Astrocyte of the cerebellum (primary cell): ENCODE results near the gene IL17RD.

Experiments
- DNase-seq: peaks from one replicate; pipeline ENCODE4 v3.0.0-alpha.2; 2011; ENCODE audit warnings: low read depth
- H3K4me3 ChIP-seq: 2 replicates; pipeline ENCODE4 v1.5.1; 2011; ENCODE audit warnings: mild to moderate bottlenecking, low read depth, low read length, moderate library complexity
- in situ Hi-C: cut with HindIII; loops from 2 replicates; pipeline ENCODE4 v1.10.0; 2017; ENCODE audit warnings: low sequenced_read_pairs
- TF ChIP-seq, protein P1 (sequence below): IDR thresholded peaks from 2 replicates; pipeline ENCODE4 v1.5.1; 2012; ENCODE audit warnings: low read length, low read depth, moderate library complexity, mild to moderate bottlenecking; ENCODE audit errors: missing control alignments

The IL17RD gene

DNA sequence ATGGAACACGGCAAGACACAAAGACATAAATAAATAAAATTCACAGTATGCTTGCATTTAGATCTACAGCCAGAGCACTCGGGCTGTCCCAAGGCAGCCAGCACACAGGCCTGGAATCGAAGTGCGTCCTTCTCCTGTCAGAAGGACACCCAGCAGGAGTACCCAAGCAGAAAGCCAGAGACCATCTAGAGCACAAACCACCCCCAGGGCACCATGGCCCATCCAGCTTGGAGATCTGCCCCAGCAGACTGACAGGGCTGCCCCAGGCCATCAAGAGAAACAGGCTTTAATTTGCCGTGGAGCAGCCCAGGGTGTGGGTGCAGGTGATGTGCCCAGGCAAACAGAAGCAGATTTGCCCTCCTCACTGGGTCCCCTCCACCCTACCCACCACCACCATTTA lies 112.5 kb downstream of the IL17RD start:
- TF ChIP-seq, protein P1, sequence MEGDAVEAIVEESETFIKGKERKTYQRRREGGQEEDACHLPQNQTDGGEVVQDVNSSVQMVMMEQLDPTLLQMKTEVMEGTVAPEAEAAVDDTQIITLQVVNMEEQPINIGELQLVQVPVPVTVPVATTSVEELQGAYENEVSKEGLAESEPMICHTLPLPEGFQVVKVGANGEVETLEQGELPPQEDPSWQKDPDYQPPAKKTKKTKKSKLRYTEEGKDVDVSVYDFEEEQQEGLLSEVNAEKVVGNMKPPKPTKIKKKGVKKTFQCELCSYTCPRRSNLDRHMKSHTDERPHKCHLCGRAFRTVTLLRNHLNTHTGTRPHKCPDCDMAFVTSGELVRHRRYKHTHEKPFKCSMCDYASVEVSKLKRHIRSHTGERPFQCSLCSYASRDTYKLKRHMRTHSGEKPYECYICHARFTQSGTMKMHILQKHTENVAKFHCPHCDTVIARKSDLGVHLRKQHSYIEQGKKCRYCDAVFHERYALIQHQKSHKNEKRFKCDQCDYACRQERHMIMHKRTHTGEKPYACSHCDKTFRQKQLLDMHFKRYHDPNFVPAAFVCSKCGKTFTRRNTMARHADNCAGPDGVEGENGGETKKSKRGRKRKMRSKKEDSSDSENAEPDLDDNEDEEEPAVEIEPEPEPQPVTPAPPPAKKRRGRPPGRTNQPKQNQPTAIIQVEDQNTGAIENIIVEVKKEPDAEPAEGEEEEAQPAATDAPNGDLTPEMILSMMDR, result no peak
- no peak overlapping the region for H3K4me3 ChIP-seq
- no peak for DNase-seq
- in situ Hi-C loops, result no loop called here

DNA sequence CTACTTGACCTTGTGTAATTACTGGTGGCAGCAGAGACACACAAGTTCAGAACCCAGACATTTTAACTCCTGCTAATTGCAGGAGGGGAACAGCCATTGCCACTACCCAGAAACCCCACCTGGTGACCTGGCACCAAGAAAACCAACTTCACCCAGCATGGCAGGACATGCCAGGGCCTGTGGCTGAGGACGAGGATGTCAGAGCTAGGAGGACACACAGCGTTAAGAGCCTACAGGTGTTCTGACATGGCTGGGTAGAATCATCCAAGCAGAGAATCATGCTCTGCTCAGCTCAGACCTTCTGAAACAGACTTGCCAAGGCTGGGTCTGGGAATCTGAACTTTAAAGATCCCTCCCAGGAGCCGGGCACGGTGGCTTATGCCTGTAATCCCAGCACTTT lies 116.4 kb downstream of the IL17RD start:
- TF ChIP-seq, protein P1, result no peak
- in situ Hi-C loops, result no loop called here
- DNase-seq, result no peak
- no peak overlapping the region for H3K4me3 ChIP-seq

DNA sequence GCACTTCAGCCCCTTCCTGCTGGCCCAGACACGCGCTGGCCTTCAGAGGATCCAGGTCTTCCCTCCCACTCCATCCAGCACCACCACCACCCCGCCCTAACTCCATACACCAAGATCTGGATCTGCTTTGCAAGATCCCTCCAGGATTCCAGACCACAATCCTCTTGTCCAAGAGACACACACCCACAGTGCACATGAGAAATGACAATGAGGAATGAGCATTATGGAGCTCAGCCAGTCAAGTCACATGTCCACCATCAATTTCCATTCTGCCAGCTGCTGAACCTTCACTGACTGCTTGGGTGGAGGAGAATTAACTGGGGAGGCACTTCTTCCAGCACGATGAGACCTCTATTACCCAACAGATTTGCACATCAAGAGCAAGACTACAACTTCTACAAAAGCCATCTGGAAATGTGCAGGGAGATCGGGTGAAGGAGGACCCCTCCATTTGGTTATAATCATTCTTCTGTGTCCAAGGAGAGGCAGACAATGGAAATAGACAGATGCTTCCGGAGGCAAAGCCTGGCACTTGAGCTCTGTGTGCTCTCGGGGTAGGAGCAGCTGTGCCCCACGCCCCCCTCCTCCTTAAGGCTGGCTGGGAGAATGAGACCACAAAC lies 117.0 kb downstream of the IL17RD start:
- TF ChIP-seq, protein P1, result no peak
- DNase-seq, result peak; percentile 44
- no peak overlapping the region for H3K4me3 ChIP-seq
- in situ Hi-C loops, result no loop called here

DNA sequence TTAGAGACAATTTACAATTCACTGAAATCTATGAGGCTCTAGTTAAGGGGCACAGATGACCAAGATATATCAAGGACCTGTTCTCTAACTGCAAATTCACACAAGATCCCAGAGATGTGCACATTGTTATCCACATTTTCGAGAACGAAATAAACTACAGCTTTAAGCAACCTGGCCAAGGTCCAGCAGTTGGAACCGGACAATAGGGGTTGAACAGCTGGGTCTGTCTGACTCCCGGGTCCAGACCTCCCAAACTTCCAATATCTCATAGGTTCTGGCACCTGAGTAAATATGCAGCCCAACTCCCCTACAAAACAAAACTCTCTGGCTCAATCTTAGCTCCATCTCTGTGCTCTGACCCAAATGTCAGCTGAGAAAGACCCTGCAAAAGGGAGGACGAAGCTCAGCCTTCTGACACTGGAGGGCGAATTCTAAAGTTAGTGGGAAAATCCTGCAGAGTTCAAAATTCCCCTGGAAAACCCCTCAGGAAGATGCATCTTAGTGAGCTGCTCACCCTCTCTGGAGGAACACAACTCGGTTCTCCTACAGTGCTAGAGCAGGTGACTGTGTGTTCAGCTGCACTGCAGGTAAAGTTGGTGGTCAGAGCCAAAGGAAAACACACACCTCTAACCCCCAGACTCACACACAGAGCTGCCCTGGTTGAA lies 118.9 kb downstream of the IL17RD start:
- TF ChIP-seq, protein P1, result no peak
- no peak for DNase-seq
- in situ Hi-C loops, result no loop called here
- H3K4me3 ChIP-seq, result no peak overlapping the region

DNA sequence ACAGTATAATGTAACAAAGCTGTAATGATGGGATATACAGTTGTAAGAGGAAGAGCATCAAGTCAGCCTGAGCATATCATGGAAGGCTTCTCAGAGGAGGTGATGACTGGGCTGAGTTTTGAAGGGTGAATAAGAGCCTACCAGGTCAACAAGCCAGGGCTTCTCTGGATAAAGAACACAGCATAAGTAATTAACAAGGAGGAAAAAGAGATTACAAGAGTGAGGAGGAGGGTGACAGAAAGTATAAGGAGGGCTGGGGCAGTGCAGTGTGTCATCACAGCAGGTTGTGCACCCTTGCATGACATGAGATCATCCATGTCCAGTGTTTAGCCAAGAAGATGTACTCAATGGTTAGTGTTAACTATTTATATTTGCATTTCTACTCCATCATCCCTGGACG lies 121.6 kb downstream of the IL17RD start:
- in situ Hi-C loops, result no loop called here
- DNase-seq, result no peak
- TF ChIP-seq, protein P1, result no peak
- no peak overlapping the region for H3K4me3 ChIP-seq

DNA sequence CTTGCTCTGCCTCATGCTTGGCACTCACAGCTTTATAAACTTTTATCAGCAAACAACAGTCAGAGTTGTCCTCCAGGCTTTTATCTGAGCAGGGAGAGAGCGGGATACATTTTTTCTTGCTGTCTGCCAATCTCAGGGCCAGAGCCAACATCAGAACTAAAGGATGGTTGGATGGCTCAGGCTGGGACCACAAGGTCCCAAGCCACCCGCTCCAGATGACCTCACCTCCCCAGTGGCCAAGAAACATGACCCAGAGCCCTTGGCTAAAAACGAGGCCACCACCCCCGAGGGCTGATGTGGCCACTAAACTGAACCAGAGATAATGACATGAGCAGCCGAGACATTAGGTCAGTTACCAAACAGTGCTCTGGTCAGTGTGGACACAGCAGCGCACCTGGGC lies 123.5 kb downstream of the IL17RD start:
- H3K4me3 ChIP-seq, result no peak overlapping the region
- in situ Hi-C loops, result no loop called here
- TF ChIP-seq, protein P1, result no peak
- DNase-seq, result no peak
